GM18511 (cell line): ENCODE results near the gene KIF26A.

Experiments used
- ATAC-seq: cut with Tn5 transposase; IDR thresholded peaks from one replicate; pipeline ENCODE4 v1.9.1; 2021; ENCODE audit warnings: mild to moderate bottlenecking, moderate library complexity; ENCODE audit not compliant: unreplicated experiment

KIF26A gene

GRCh38 chr14:104130974-104131651, 7.3 kb upstream of the KIF26A start:
- ATAC-seq: no peak

- no peak for ATAC-seq
These were observed 6.2 kb upstream of the KIF26A start for GRCh38 chr14:104131968-104132732.

GRCh38 chr14:104132981-104133380, 5.4 kb upstream of the KIF26A start:
- no peak for ATAC-seq

- ATAC-seq: no peak
These were observed 4.9 kb upstream of the KIF26A start for GRCh38 chr14:104133496-104133895.

- no peak for ATAC-seq
These were observed 4.1 kb upstream of the KIF26A start for GRCh38 chr14:104134061-104134965.

GRCh38 chr14:104135121-104135903, 3.1 kb upstream of the KIF26A start:
- ATAC-seq: no peak

- ATAC-seq: no peak
These were observed 2.4 kb upstream of the KIF26A start for GRCh38 chr14:104135904-104136471.

- no peak for ATAC-seq
These were observed 1.7 kb upstream of the KIF26A start for GRCh38 chr14:104136472-104137296.

GRCh38 chr14:104137297-104138097, 890 bp upstream of the KIF26A start:
- no peak for ATAC-seq

GRCh38 chr14:104138718-104139459, 502 bp downstream of the KIF26A start:
- no peak for ATAC-seq

- ATAC-seq: no peak
These were observed 1.2 kb downstream of the KIF26A start for GRCh38 chr14:104139460-104140212.

- no peak for ATAC-seq
These were observed 1.8 kb downstream of the KIF26A start for GRCh38 chr14:104140213-104140462.

GRCh38 chr14:104140463-104141331, 2.3 kb downstream of the KIF26A start:
- no peak for ATAC-seq

GRCh38 chr14:104141621-104142091, 3.3 kb downstream of the KIF26A start:
- no peak for ATAC-seq

- ATAC-seq: no peak
These were observed 4.0 kb downstream of the KIF26A start for GRCh38 chr14:104142136-104142945.
